ENCODE results near the gene DPYSL5. TPM values are rescaled to one million over a fixed set of nuclear protein-coding genes. Genes with fewer than 3 reads are reported as not detected.
A peak's percentile ranks its signal among the peaks of the same experiment; 100 is the strongest.

DPYSL5 gene
- total RNA-seq, 1 donor from 2014 or later, result 0.19 TPM

GRCh38 chr2:26892922-26893524, 45.1 kb downstream of the DPYSL5 start:
- DNase-seq (ENCODE audit: low spot score), result no peak
- intact Hi-C loops (cut with DNase I), result no loop called here

GRCh38 chr2:26894136-26894535, 46.2 kb downstream of the DPYSL5 start:
- DNase-seq (ENCODE audit: low spot score), result no peak
- intact Hi-C loops (cut with DNase I), result no loop called here

- DNase-seq (ENCODE audit: low spot score), result no peak
- intact Hi-C loops (cut with DNase I), result no loop called here
Observed at GRCh38 chr2:26897807-26898479, 50.0 kb downstream of the DPYSL5 start.

GRCh38 chr2:26898480-26899078, 50.6 kb downstream of the DPYSL5 start:
- intact Hi-C loops (cut with DNase I), result no loop called here
- no peak for DNase-seq (ENCODE audit: low spot score)

- DNase-seq (ENCODE audit: low spot score), result peak; percentile 51
- intact Hi-C loops (cut with DNase I), result no loop called here
Observed at GRCh38 chr2:26899500-26900164, 51.7 kb downstream of the DPYSL5 start.

GRCh38 chr2:26900831-26901321, 52.9 kb downstream of the DPYSL5 start:
- intact Hi-C loops (cut with DNase I), result no loop called here
- DNase-seq (ENCODE audit: low spot score), result peak; percentile 7

GRCh38 chr2:26901326-26902183, 53.6 kb downstream of the DPYSL5 start:
- intact Hi-C loops (cut with DNase I), result no loop called here
- DNase-seq (ENCODE audit: low spot score), result peak; percentile 29

- intact Hi-C loops (cut with DNase I), result no loop called here
- DNase-seq (ENCODE audit: low spot score), result no peak
Observed at GRCh38 chr2:26903676-26904075, 55.7 kb downstream of the DPYSL5 start.

- DNase-seq (ENCODE audit: low spot score), result no peak
- intact Hi-C loops (cut with DNase I), result no loop called here
Observed at GRCh38 chr2:26904839-26905238, 56.9 kb downstream of the DPYSL5 start.

GRCh38 chr2:26905341-26906198, 57.6 kb downstream of the DPYSL5 start:
- no peak for DNase-seq (ENCODE audit: low spot score)
- intact Hi-C loops (cut with DNase I), result no loop called here

- intact Hi-C loops (cut with DNase I), result no loop called here
Observed at GRCh38 chr2:26907416-26907815, 59.5 kb downstream of the DPYSL5 start.

GRCh38 chr2:26910176-26910575, 62.2 kb downstream of the DPYSL5 start:
- intact Hi-C loops (cut with DNase I), result no loop called here
- DNase-seq (ENCODE audit: low spot score), result no peak

More at GRCh38 chr2:26907416-26907815, 59.5 kb downstream of the DPYSL5 start:
- no peak for DNase-seq (ENCODE audit: low spot score)

- intact Hi-C loops (cut with DNase I), result no loop called here
Observed at GRCh38 chr2:26911911-26912861, 64.3 kb downstream of the DPYSL5 start.

GRCh38 chr2:26913606-26913998, 65.7 kb downstream of the DPYSL5 start:
- intact Hi-C loops (cut with DNase I), result no loop called here
- DNase-seq (ENCODE audit: low spot score), result no peak

More at GRCh38 chr2:26911911-26912861, 64.3 kb downstream of the DPYSL5 start:
- no peak for DNase-seq (ENCODE audit: low spot score)

- intact Hi-C loops (cut with DNase I), result no loop called here
- DNase-seq (ENCODE audit: low spot score), result peak; percentile 67
Observed at GRCh38 chr2:26913999-26914658, 66.2 kb downstream of the DPYSL5 start.

- intact Hi-C loops (cut with DNase I), result no loop called here
- peak; percentile 44 for DNase-seq (ENCODE audit: low spot score)
Observed at GRCh38 chr2:26914659-26915310, 66.9 kb downstream of the DPYSL5 start.
